Adrenal gland (tissue), 5 donors: ENCODE measurements around the gene PHACTR2.

Experiments used
- POLR2A ChIP-seq, 2 donors: fragments of 450-650 bp; IDR thresholded peaks; one replicate each; pipeline ENCODE4 v1.6.1; 2017; ENCODE audit warnings: antibody characterized with exemption in 2 of 2, mild to moderate bottlenecking in 2 of 2, moderate library complexity in 1 of 2
- TF ChIP-seq, protein P1 (sequence below), 6 experiments: fragments of 450-650 bp in 4 of 6; fragments of 200-600 bp in 2 of 6; sonication (generic) in 1 of 6; IDR thresholded peaks; 1 replicate in 5 of 6; 2 replicates in 1 of 6; pipeline versions ENCODE4 v1.5.1 to v1.8.0; 2016 to 2021; ENCODE audit warnings: antibody characterized with exemption in 6 of 6, mild to moderate bottlenecking in 2 of 6, moderate library complexity in 1 of 6
- donor health status: DM: no; HTN: no; CAD: no.

DNA sequence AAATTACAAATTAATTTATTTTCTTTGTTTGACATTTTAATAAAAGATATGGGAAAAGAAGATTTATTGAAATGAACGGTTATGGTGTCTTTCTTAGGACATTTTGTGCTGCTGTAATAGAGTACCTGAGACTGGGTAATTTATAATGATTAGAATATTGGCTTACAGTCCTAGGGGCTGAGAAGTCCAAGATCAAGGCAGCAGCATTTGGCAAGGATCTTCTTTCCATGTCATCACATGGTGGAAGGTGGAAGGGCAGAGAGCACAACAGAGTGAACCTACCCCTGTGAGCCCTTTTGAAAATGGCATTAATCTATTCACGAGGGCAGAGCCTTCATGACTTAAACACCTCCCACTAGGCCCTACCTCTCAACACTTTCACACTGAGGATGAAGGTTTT, 89.7 kb downstream of the PHACTR2 start:
- TF ChIP-seq, protein P1, sequence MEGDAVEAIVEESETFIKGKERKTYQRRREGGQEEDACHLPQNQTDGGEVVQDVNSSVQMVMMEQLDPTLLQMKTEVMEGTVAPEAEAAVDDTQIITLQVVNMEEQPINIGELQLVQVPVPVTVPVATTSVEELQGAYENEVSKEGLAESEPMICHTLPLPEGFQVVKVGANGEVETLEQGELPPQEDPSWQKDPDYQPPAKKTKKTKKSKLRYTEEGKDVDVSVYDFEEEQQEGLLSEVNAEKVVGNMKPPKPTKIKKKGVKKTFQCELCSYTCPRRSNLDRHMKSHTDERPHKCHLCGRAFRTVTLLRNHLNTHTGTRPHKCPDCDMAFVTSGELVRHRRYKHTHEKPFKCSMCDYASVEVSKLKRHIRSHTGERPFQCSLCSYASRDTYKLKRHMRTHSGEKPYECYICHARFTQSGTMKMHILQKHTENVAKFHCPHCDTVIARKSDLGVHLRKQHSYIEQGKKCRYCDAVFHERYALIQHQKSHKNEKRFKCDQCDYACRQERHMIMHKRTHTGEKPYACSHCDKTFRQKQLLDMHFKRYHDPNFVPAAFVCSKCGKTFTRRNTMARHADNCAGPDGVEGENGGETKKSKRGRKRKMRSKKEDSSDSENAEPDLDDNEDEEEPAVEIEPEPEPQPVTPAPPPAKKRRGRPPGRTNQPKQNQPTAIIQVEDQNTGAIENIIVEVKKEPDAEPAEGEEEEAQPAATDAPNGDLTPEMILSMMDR (IDR thresholded peaks at IDR 0.05): no peak
- TF ChIP-seq POLR2A (IDR thresholded peaks at IDR 0.05): no peak
